Stomach (tissue), 9 donors: ENCODE measurements around the gene TBRG4. TPM values are rescaled to one million over a fixed set of nuclear protein-coding genes. Genes with fewer than 3 reads are reported as not detected.

ENCODE experiments used
- DNase-seq, 2 donors: peaks; one replicate each; pipeline versions ENCODE4 v3.0.0 to v3.0.0-alpha.2; 2013 to 2019
- H3K27ac ChIP-seq, 5 donors: fragments of 200-600 bp in 4 of 5; sonication (generic) in 4 of 5; one replicate each; pipeline ENCODE4 v1.5.1; 2013 to 2019; ENCODE audit warnings: mild to moderate bottlenecking in 1 of 5, moderate library complexity in 1 of 5
- H3K27me3 ChIP-seq, 3 donors: fragments of 200-600 bp; sonication (generic); one replicate each; pipeline ENCODE4 v1.5.1; 2017 to 2019; ENCODE audit warnings: mixed run types in 1 of 3
- H3K36me3 ChIP-seq, 4 donors: fragments of 200-600 bp; sonication (generic); 1 replicate in 3 of 4; 2 replicates in 1 of 4; pipeline ENCODE4 v1.5.1; 2016 to 2019
- H3K4me1 ChIP-seq, 4 donors: fragments of 200-600 bp; sonication (generic); one replicate each; pipeline ENCODE4 v1.5.1; 2016 to 2019
- H3K4me3 ChIP-seq, 4 donors: fragments of 200-600 bp; sonication (generic) in 3 of 4; one replicate each; pipeline ENCODE4 v1.5.1; 2016 to 2019; ENCODE audit warnings: mild to moderate bottlenecking in 1 of 4
- H3K9me3 ChIP-seq, 4 donors: fragments of 200-600 bp; sonication (generic); one replicate each; pipeline ENCODE4 v1.5.1; 2016 to 2019
- EP300 ChIP-seq: sonication (generic); formaldehyde crosslinking; IDR thresholded peaks from one replicate; pipeline ENCODE4 v1.6.1; 2017; ENCODE audit warnings: antibody characterized with exemption
- POLR2A ChIP-seq, 4 donors: fragments of 450-650 bp; IDR thresholded peaks; one replicate each; pipeline ENCODE4 v1.6.1; 2016; ENCODE audit warnings: antibody characterized with exemption in 4 of 4, control low read depth in 2 of 4, mild to moderate bottlenecking in 1 of 4, moderate library complexity in 1 of 4
- POLR2AphosphoS5 ChIP-seq, 3 donors: sonication (generic); formaldehyde crosslinking; IDR thresholded peaks; one replicate each; pipeline ENCODE4 v1.6.1; 2016; ENCODE audit warnings: antibody characterized with exemption in 3 of 3
- WGBS, 5 donors: extraction: QIAGEN DNeasy Blood & Tissue Kit in 3 of 5; methylation state at CpG; one replicate each; pipeline versions ENCODE4 v1.1.5 to v1.1.7; 2013 to 2018; 5-methylcytosine and 5-hydroxymethylcytosine counted together
- intact Hi-C: fragments of 100-400 bp; cut with DNase I; formaldehyde crosslinking; loops from one replicate; pipeline ENCODE4 v1.15.1; 2023; ENCODE audit warnings: low total_unique reads
- polyA plus RNA-seq, 3 donors: library from polyadenylated mRNA; stranded (reverse); fragments of 200-250 nt; gene quantifications; one replicate each; pipeline ENCODE4 v1.2.3, GENCODE V29; 2013
- total RNA-seq, 5 donors: library from RNA; depleted of rRNA; stranded (reverse); fragments of >200 nt; gene quantifications; one replicate each; pipeline versions ENCODE4 v1.1.0 to v1.2.3, GENCODE V29; 2014 to 2016
- TF ChIP-seq, protein P1 (sequence below), 7 experiments: fragments of 450-650 bp in 4 of 7; fragments of 200-600 bp in 3 of 7; sonication (generic) in 3 of 7; IDR thresholded peaks; one replicate each; pipeline ENCODE4 v1.5.1; 2016 to 2019; ENCODE audit warnings: antibody characterized with exemption in 7 of 7, control low read depth in 2 of 7, mild to moderate bottlenecking in 1 of 7
- donor health status: healthy with polysubstance abuse.
- donor health status: Bipolar disorder and iron deficiency.
- donor health status: healthy.

The TBRG4 gene
- total and polyA plus RNA-seq, 8 donors: 31.2 to 219 (median 47.9) TPM

DNA sequence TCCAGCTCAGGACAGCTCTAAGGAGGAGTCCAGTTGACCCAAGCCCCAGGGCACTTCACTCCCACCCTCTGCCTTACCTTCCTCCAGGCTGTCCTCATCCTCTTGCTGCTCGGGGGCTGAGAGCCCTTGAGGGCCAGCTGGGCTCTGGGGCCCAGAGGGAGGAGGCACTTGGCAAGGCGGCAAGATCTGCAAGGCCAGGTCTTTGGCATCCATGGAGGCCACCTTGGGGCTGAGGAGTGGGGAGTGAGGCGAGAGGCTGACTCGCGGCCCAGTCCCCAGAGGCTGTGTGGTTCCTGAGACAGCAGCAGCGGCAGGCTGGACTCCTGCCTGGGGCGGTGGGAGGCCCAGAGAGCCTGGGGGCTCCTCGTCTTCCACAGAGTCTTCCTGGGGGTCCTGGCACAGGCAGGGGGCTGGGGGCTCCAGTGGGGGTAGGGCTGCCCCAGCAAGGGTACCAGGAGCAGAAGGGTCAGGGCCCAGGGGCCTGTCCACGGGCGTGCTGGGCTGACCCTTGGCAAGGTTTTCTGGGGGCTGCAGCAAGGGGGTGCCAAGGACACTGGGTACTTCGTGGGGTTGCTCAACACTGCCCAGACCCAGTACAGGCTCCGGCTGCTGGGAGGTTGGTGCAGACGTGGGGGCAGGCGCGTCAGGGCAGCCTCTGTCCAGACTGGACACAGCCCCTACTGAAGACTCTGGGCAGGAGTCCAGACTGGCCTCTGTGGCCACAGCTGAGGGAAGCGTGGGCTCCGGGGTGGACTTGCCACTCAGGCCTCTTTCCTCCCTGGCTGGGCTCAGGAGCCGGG lies 29.3 kb downstream of the TBRG4 start:
- Histone ChIP-seq H3K27me3 (no peaks in the 10 kb centered on the region), H3K4me3 (no peak overlapping the region), H3K36me3 (peaks cover under 1 to 32% (median 10%) of the 10 kb centered on the region in 4 donors), H3K9me3 (no peaks in the 10 kb centered on the region), H3K27ac (no peak overlapping the region), H3K4me1 (no peaks in the 10 kb centered on the region)
- no peak for DNase-seq
- WGBS, 5 donors: 68 to 84% (median 81%) methylated on average over 14 to 18 of the region's 18 CpGs
- TF ChIP-seq POLR2AphosphoS5 (IDR thresholded peaks at IDR 0.05) (no peak), EP300 (no peak), POLR2A (IDR thresholded peaks at IDR 0.05) (no peak)
- TF ChIP-seq, protein P1, sequence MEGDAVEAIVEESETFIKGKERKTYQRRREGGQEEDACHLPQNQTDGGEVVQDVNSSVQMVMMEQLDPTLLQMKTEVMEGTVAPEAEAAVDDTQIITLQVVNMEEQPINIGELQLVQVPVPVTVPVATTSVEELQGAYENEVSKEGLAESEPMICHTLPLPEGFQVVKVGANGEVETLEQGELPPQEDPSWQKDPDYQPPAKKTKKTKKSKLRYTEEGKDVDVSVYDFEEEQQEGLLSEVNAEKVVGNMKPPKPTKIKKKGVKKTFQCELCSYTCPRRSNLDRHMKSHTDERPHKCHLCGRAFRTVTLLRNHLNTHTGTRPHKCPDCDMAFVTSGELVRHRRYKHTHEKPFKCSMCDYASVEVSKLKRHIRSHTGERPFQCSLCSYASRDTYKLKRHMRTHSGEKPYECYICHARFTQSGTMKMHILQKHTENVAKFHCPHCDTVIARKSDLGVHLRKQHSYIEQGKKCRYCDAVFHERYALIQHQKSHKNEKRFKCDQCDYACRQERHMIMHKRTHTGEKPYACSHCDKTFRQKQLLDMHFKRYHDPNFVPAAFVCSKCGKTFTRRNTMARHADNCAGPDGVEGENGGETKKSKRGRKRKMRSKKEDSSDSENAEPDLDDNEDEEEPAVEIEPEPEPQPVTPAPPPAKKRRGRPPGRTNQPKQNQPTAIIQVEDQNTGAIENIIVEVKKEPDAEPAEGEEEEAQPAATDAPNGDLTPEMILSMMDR (IDR thresholded peaks at IDR 0.05): no peak
- intact Hi-C loops: no loop called here

DNA sequence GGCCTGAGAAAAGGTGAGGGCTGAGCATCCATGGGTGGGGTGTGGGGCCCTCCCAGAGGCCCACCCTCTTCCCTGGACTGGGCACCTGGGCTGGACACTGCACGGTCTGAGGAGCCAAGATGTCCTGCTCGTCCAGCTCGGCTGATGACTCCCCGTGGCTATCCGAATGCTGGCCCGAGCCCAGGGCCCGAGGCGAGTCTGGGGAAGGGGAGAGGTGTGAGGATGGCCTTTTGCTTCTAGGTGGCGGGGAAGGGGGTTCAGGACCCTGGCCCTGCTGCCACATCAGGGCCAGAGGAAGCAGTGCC lies 29.9 kb downstream of the TBRG4 start:
- H3K9me3 ChIP-seq: no peaks in the 10 kb centered on the region
- intact Hi-C loops: no loop called here
- H3K4me1 ChIP-seq: no peaks in the 10 kb centered on the region
- 85 to 100% (median 91%) methylated on average over 3 to 9 of the region's 9 CpGs for WGBS, 5 donors
- H3K27ac ChIP-seq: no peak overlapping the region
- TF ChIP-seq POLR2AphosphoS5 (IDR thresholded peaks at IDR 0.05) (no peak), POLR2A (IDR thresholded peaks at IDR 0.05) (no peak), EP300 (no peak)
- no peaks in the 10 kb centered on the region for H3K27me3 ChIP-seq
- H3K4me3 ChIP-seq: no peak overlapping the region
- peaks cover 6 to 38% (median 16%) of the 10 kb centered on the region in 4 donors for H3K36me3 ChIP-seq
- no peak for DNase-seq

DNA sequence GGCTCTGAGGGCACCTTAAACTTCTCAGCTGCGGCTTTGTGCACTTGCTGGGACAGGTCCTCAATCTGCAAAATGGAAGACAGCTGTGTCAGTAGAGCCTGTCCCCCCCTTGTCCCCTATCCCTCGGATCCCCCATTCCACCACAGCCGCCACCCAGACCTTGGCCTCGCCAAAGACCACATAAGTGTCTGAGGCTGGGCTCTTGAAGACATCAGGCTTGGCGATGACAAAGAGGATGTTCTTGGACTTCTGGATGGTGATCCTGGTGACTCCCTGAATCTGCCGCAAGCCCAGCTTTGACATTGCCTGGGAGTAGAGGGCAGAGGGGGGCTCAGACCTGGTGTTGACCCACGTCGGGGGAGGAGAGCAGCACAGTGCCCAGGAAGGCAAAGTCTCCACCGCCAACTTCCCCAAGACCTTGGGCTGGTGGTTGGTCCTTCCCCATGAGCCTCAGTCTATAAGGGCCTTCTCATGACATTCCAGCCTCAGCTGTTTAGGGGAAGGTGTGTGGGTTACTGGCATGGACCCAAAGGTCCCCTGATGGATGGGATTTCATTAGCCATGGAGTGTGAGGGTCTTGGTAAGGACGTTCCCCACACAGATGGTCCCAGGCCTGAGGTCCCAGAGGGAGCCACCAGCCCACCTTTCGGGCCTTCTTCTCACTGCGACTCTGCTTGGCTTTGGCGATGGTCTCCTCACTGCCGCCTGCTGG lies 30.4 kb downstream of the TBRG4 start:
- Histone ChIP-seq H3K4me1 (no peaks in the 10 kb centered on the region), H3K4me3 (no peak overlapping the region), H3K27ac (no peak overlapping the region), H3K36me3 (peaks cover 10 to 43% (median 21%) of the 10 kb centered on the region in 4 donors), H3K27me3 (no peaks in the 10 kb centered on the region), H3K9me3 (no peaks in the 10 kb centered on the region)
- 84 to 89% (median 86%) methylated on average over 10 to 14 of the region's 14 CpGs; no CpG with 5 or more reads in 1 of the 5 donors for WGBS, 5 donors
- TF ChIP-seq POLR2A (IDR thresholded peaks at IDR 0.05) (no peak), EP300 (no peak), POLR2AphosphoS5 (IDR thresholded peaks at IDR 0.05) (no peak)
- TF ChIP-seq, protein P1 (IDR thresholded peaks at IDR 0.05): no peak
- intact Hi-C loops: no loop called here
- DNase-seq: peak in 1 of 2 donors; percentile 4

DNA sequence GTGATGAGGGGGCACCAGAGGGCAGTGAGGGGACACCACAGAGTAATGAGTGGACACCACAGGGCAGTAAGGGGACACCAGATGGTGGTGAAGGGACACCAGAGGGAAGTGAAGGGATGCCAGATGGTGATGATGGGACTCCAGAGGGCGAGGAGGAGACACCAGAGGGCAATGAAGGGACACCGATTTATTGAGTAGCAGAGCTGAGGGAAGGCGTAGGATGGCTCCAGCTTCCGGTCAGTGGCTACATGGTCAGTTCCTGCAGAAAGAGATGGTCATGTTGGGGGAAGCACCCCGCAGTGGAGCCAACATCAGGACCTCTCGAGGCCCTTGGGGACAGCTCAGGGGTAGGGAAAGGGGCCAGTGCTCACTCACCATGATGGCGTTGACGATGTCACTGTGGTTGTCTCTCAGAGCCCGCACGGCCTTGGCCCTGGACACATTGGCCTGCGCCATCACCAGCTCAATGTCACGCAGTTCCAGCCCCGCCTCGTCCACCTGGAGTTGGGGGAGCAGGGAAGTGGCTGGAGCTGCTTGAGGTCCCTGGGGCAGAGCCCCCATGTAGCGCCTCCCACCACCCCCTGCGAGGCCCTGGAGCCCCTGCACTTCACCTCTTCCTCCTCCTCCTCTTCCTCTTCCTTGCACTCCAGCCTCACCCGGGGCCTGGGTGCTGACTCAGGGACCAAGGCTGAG lies 31.1 kb downstream of the TBRG4 start:
- H3K27me3 ChIP-seq: no peaks in the 10 kb centered on the region
- DNase-seq: peak in 1 of 2 donors; percentile 3
- no peak for TF ChIP-seq POLR2A (IDR thresholded peaks at IDR 0.05)
- no peak for TF ChIP-seq EP300
- H3K4me1 ChIP-seq: no peaks in the 10 kb centered on the region
- peaks cover 17 to 45% (median 28%) of the 10 kb centered on the region in 4 donors for H3K36me3 ChIP-seq
- no peak overlapping the region for H3K4me3 ChIP-seq
- H3K9me3 ChIP-seq: no peaks in the 10 kb centered on the region
- H3K27ac ChIP-seq: no peak overlapping the region
- 82 to 96% (median 90%) methylated on average over 14 to 17 of the region's 17 CpGs for WGBS, 5 donors
- intact Hi-C loops: no loop called here

DNA sequence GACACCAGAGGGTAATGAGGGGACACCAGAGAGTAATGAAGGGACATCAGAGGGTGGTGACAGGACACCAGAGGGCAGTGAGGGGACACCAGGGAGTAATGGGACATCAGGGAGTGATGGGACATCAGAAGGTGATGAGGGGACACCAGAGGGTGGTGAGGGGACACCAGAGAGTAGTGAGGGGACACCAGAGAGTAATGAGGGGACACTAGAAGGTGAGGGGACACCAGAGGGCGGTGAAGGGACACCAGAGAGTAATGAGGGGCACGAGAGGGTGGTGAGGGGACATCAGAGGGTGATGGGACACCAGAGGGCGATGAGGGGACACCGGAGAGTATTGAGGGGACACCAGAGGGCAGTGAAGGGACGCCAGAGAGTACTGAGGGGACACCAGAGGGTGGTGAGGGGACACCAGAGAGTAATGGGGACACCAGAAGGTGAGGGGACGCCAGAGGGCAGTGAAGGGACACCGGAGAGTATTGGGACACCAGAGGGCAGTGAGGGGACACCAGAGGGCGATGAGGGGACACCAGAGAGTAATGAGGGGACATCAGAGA lies 33.3 kb downstream of the TBRG4 start:
- no peak for TF ChIP-seq POLR2A (IDR thresholded peaks at IDR 0.05)
- TF ChIP-seq, protein P1 (IDR thresholded peaks at IDR 0.05): no peak
- no peak for TF ChIP-seq POLR2AphosphoS5 (IDR thresholded peaks at IDR 0.05)
- TF ChIP-seq EP300: no peak
- intact Hi-C loops: no loop called here
- Histone ChIP-seq H3K4me1 (no peaks in the 10 kb centered on the region), H3K27me3 (no peaks in the 10 kb centered on the region), H3K27ac (no peak overlapping the region), H3K36me3 (peaks cover 36 to 54% (median 50%) of the 10 kb centered on the region in 4 donors), H3K4me3 (no peak overlapping the region), H3K9me3 (no peaks in the 10 kb centered on the region)
- 68 to 83% (median 80%) methylated on average over 8 of the region's 8 CpGs for WGBS, 5 donors
- no peak for DNase-seq
